GM10266 (cell line): ENCODE measurements around the gene TSPY2.
"Not testable (repeated sequence)": the region's sequence is repeated elsewhere in the genome, so short reads cannot be mapped to it uniquely, and the experiment has no call there.

Experiments
- DNase-seq: peaks from one replicate; pipeline ENCODE4 v3.0.0; 2012; ENCODE audit errors: extremely low spot score

The TSPY2 gene

GRCh38 chrY:6245923-6246322, at the start of gene TSPY2:
Gene TSPY2, plus strand, starts transcription at chrY:6246223. Its CDS starts 46 bp downstream, at chrY:6246269.
- DNase-seq: not testable (repeated sequence)

GRCh38 chrY:6209565-6209964, 36.5 kb upstream of the TSPY2 start:
- not testable (repeated sequence) for DNase-seq

GRCh38 chrY:6217045-6217444, 29.0 kb upstream of the TSPY2 start:
- not testable (repeated sequence) for DNase-seq

GRCh38 chrY:6269839-6270238, 23.8 kb downstream of the TSPY2 start:
- not testable (repeated sequence) for DNase-seq
